GM10266 (cell line): ENCODE data around the gene NXT1.
"Not testable (repeated sequence)": the region's sequence is repeated elsewhere in the genome, so short reads cannot be mapped to it uniquely, and the experiment has no call there.

Experiments used
- DNase-seq: peaks from one replicate; pipeline ENCODE4 v3.0.0; 2012; ENCODE audit errors: extremely low spot score
- TF ChIP-seq, protein P1 (sequence below): IDR thresholded peaks from 2 replicates; pipeline ENCODE4 v1.5.1; 2012; ENCODE audit warnings: mild to moderate bottlenecking, low read depth; ENCODE audit not compliant: control insufficient read depth, insufficient read depth; ENCODE audit errors: missing control alignments

The NXT1 gene

DNA sequence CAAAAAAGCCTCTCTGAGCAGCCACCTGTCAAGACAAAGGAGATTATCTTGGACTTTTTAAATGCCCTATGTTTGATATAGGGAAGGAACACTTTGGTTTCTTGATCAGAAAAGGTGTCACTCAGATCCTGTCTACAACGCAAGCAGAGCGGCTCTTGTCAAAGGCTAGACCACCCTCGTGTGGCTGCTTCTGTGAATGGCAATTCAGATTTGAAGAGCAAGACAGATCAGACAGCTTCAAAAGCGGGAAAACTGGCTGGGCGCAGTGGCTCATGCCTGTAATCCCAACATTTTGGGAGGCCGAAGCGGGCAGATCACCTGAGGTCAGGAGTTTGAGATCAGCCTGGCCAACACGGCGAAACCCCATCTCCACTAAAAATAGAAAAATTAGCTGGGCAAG, 10.1 kb upstream of the NXT1 start:
- peak; percentile 51 for DNase-seq
- TF ChIP-seq, protein P1, sequence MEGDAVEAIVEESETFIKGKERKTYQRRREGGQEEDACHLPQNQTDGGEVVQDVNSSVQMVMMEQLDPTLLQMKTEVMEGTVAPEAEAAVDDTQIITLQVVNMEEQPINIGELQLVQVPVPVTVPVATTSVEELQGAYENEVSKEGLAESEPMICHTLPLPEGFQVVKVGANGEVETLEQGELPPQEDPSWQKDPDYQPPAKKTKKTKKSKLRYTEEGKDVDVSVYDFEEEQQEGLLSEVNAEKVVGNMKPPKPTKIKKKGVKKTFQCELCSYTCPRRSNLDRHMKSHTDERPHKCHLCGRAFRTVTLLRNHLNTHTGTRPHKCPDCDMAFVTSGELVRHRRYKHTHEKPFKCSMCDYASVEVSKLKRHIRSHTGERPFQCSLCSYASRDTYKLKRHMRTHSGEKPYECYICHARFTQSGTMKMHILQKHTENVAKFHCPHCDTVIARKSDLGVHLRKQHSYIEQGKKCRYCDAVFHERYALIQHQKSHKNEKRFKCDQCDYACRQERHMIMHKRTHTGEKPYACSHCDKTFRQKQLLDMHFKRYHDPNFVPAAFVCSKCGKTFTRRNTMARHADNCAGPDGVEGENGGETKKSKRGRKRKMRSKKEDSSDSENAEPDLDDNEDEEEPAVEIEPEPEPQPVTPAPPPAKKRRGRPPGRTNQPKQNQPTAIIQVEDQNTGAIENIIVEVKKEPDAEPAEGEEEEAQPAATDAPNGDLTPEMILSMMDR, result peak; percentile 67

DNA sequence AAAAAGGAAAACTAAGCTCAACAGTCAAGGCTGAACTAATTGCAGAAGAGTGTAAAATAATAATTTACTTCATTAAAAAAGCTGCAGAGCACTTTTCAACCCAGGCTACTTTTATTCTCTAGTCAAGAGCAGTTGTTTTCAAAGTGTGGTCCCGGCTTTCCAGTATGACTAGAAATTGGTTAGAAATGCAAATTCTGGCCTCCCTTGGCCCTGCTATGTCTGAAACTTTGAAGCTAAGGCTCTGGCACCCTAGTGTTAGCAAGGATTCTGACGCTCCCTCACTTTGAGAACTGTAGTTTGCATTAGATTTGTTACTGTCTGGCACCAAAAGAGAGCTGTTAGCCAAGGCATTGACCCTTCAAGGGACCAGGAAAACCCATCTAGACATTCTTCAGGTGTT, 9.5 kb upstream of the NXT1 start:
- DNase-seq, result no peak
- TF ChIP-seq, protein P1, result no peak

DNA sequence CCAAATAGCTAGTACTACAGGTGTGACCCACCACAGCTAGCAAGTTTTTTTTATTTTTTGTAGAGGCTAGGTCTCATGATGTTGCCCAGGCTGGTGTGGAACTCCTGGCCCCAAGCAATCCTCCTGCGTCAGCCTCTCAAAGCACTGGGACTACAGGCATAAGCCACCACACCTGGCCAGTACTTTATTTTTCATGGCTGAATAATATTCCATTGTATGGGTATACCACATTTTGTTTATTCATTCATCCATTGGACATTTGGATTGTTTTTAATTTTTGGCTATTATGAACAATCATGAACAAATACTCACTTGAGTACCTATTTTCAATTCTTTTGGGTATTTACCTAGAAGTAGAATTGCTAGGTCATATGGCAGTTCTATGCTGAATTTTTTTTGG, 7.0 kb upstream of the NXT1 start:
- no peak for DNase-seq
- TF ChIP-seq, protein P1, result no peak

DNA sequence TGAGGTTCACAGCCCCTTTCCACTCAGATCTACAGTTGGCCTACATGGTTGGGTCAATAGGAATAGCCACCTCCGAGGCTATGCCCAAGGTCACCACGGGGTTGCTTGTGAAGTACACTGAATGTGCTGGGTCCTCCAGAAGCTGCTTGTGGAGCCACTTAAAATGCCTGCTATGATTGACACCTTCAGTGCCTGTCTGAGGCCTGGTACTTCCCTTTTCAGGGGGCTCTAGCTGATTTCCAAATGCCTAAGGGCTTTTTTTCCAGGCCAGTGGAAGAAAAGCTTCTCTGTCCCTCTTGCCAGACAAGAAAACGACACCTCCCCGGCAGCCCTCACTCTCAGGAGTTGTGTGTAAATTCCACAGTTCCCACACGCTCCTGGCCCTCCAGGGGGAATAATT, 6.3 kb upstream of the NXT1 start:
- DNase-seq, result no peak
- TF ChIP-seq, protein P1, result no peak

DNA sequence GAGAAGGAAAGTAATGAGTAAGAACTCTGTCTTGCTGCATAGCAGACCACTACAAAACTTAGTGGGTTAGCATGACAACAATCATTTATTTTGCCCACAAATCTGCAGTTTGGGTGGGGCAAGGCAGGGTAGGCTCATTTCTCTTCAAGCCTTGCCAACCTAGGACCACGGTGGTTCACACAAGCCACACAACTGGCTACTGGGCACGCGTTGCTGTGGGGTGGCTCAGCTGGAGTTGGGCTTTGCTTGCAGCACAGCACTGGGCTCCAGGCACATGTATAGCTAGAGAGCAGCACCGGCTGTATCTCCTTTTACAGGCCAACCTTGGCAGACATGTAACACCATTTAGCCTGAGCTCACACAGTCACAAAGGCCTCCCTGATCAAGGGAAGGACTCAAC, 4.6 kb upstream of the NXT1 start:
- no peak for DNase-seq
- TF ChIP-seq, protein P1, result no peak

DNA sequence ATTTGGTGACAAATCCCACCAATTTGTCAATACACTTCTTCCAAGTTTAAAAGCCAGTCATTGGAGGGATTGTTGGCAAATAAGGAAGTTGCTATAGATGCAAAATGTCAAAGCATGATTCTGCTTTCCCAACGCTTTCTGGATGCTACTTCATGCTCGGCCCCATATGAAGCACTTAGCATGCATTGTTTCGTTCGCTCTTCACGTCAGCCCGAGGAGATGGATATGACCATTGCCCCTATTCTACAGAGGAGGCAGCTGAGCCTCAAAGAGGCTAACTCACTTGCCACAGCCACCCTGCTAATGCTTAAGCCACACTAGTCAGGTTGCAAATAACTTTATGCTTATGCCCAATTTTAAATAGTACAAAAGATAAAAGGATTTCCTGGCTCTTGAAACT, 2.8 kb upstream of the NXT1 start:
- TF ChIP-seq, protein P1, result no peak
- DNase-seq, result no peak

DNA sequence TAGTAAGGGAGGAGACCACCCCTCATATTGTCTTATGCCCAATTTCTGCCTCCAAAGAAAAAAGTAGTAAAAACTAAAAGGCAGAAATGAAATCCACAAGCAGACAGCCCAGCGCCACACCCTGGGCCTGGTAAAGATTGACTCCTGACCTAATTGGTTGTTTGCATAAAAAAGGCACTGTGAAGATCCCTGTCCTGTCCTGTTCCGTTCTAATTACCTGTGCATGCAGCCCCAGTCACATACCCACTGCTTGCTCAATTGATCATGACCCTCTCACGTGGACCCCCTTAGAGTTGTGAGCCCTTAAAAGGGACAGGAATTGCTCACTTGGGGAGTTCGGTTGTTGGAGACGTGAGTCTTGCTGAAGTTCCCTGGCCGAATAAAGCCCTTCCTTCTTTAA, 2.1 kb upstream of the NXT1 start:
- DNase-seq, result not testable (repeated sequence)
